Measurements from ENCODE around the gene CCDC30.

CCDC30 gene

DNA sequence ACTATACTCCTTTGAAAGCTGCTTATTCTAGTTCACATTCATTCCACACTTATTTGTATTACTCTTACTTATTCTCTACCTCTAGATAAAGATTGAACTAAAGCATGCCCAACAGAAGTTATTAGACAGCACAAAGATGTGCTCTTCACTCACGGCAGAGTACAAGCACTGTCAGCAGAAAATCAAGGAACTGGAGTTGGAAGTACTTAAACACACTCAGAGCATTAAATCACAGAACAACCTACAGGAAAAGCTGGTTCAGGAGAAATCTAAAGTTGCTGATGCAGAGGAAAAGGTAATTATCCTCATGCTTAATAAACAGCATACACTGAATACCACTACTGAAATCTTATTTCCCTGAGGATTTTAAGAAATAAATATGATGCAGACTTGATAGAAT lies 113.8 kb downstream of the CCDC30 start:
- no peak for DNase-seq
- Histone ChIP-seq H3K9me3 (no peaks in the 10 kb centered on the region), H3K4me3 (no peak overlapping the region), H3K27ac (no peak overlapping the region), H3K4me1 (no peaks in the 10 kb centered on the region), H3K27me3 (no peaks in the 10 kb centered on the region), H3K36me3 (peaks cover 0 to 6% (median 0%) of the 10 kb centered on the region in 3 donors)
- intact Hi-C loops (cut with DNase I; ENCODE audit: low total_unique reads): no loop called here
- no peak for TF ChIP-seq CTCF (IDR thresholded peaks at IDR 0.05)

- DNase-seq: no peak
- intact Hi-C loops (cut with DNase I; ENCODE audit: low total_unique reads): loop anchor here (10.0 kb wide), 1 partner anchor 159 kb away; the partner anchor contains the start of gene CLDN19
- Histone ChIP-seq H3K36me3 (peaks cover 6 to 50% (median 23%) of the 10 kb centered on the region in 3 donors), H3K27ac (no peak overlapping the region), H3K9me3 (no peaks in the 10 kb centered on the region), H3K4me3 (no peak overlapping the region), H3K4me1 (no peaks in the 10 kb centered on the region), H3K27me3 (no peaks in the 10 kb centered on the region)
- no peak for TF ChIP-seq CTCF (IDR thresholded peaks at IDR 0.05)
Measured at GRCh38 chr1:42586016-42586415, 122.9 kb downstream of the CCDC30 start.

- no peaks in the 10 kb centered on the region for H3K27me3 ChIP-seq
- DNase-seq: no peak
- H3K27ac ChIP-seq: no peak overlapping the region
- no peaks in the 10 kb centered on the region for H3K9me3 ChIP-seq
- H3K36me3 ChIP-seq: peaks cover 6 to 46% (median 23%) of the 10 kb centered on the region in 3 donors
- no peaks in the 10 kb centered on the region for H3K4me1 ChIP-seq
- TF ChIP-seq CTCF (IDR thresholded peaks at IDR 0.05): no peak
- intact Hi-C loops (cut with DNase I; ENCODE audit: low total_unique reads): loop anchor here (10.0 kb wide), 1 partner anchor 157 kb away; the partner anchor contains the start of gene CLDN19
- H3K4me3 ChIP-seq: no peak overlapping the region
Measured at GRCh38 chr1:42587753-42588152, 124.7 kb downstream of the CCDC30 start.

GRCh38 chr1:42592811-42593210 lies 129.7 kb downstream of the CCDC30 start:
- intact Hi-C loops (cut with DNase I; ENCODE audit: low total_unique reads): no loop called here
- DNase-seq: no peak
- Histone ChIP-seq H3K4me3 (no peak overlapping the region), H3K27ac (no peak overlapping the region), H3K9me3 (no peaks in the 10 kb centered on the region), H3K36me3 (peaks cover 6 to 39% (median 14%) of the 10 kb centered on the region in 3 donors), H3K27me3 (no peaks in the 10 kb centered on the region), H3K4me1 (no peaks in the 10 kb centered on the region)
- TF ChIP-seq CTCF (IDR thresholded peaks at IDR 0.05): no peak

GRCh38 chr1:42593486-42594100 lies 130.5 kb downstream of the CCDC30 start:
- Histone ChIP-seq H3K27me3 (no peaks in the 10 kb centered on the region), H3K4me3 (no peak overlapping the region), H3K4me1 (no peaks in the 10 kb centered on the region), H3K36me3 (peaks cover 6 to 33% (median 14%) of the 10 kb centered on the region in 3 donors), H3K27ac (no peak overlapping the region), H3K9me3 (no peaks in the 10 kb centered on the region)
- no peak for DNase-seq
- no peak for TF ChIP-seq CTCF (IDR thresholded peaks at IDR 0.05)
- intact Hi-C loops (cut with DNase I; ENCODE audit: low total_unique reads): no loop called here

All from tibial artery (tissue), 4 donors.